ENCODE results near the gene CDKAL1. TPM values are rescaled to one million over a fixed set of nuclear protein-coding genes. Genes with fewer than 3 reads are reported as not detected.

Gene CDKAL1
- total and polyA plus RNA-seq, 2 of the 13 experiments (the other 11 are each of a cell fraction or from before 2014, with no cell fraction given): 9.5 to 27.7 TPM

DNA sequence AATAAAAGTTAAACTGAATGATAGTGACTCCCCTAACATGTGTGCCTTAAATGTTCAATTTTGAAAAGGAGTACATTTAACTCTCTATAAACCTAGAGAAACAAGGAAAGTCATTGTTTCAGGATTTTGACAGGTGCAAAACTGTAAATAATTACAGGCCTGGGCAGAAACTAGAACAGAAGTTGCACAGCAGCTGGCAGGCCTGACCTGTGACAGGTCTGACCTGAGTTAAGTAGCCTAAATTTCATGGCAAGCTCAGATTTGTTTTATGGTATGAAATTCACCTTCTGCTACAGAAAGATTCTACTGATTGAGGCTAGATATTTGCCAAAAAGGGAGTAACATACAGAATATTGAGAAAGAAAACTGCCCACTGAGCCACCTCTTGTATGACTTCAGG, 166.1 kb downstream of the CDKAL1 start:
- POLR2A ChIA-PET: no interaction called here

DNA sequence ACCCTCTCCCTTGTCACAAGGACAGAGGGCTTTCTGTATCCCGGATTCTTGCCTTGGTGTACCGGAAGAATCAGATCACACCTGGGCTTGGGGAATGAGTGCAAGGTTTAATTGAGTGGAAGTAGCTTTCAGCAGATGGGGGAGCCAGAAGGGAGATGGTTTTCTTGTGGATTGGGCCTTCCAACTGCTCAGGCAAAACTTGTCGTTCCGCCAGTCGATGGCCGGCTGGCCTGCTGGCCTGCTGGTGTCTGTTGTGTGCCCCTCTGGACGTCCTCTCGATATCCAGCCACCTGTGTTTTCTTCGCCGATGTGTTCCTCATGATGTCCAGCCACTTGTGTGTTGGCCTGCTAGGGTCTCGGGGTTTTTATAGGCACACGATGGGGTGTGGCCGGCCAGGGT, 168.1 kb downstream of the CDKAL1 start:
- Histone ChIP-seq H3K4me3 (replicated peaks in 1 of 3; ENCODE audit: insufficient read depth in 1 of 3, low read depth in 2 of 3, low read length in 3 of 3) (no peak overlapping the region), H3K36me3 (replicated peaks in 1 of 2; ENCODE audit: control insufficient read depth in 1 of 2, insufficient read depth in 2 of 2, low read length in 2 of 2) (no peaks in the 10 kb centered on the region), H3K4me1 (ENCODE audit: insufficient read depth, low read length) (peaks cover 20% of the 10 kb centered on the region), H3K27me3 (ENCODE audit: control insufficient read depth in 1 of 2, insufficient read depth in 2 of 2, low read length in 2 of 2) (no peaks in the 10 kb centered on the region), H2AFZ (ENCODE audit: low read length) (no peak overlapping the region), H3K9me3 (ENCODE audit: low read length) (no peaks in the 10 kb centered on the region), H3K79me2 (ENCODE audit: insufficient read depth, low read length) (no peaks in the 10 kb centered on the region), H4K20me1 (ENCODE audit: insufficient read depth, low read length) (no peaks in the 10 kb centered on the region), H3K4me2 (ENCODE audit: low read depth, low read length) (no peak overlapping the region), H3K9ac (ENCODE audit: insufficient read depth, low read depth, low read length) (no peak overlapping the region), H3K27ac (ENCODE audit: extremely low read length, insufficient read depth, low read length) (no peak overlapping the region)
- CTCF ChIA-PET (ENCODE audit: low intra/inter-chr PET ratio, low total read pairs): no interaction called here
- POLR2A ChIA-PET: no interaction called here
- no TSS peak for BruUV-seq (replicated peaks)
- 90% methylated on average over 13 of the region's 13 CpGs for WGBS (ENCODE audit: low lambda C conversion rate)
- in situ Hi-C loops (cut with HindIII; ENCODE audit: extremely low pct_ligation_motif_present, low pct_unique_long_range_greater_than_20kb) (no loop called here), intact Hi-C loops (cut with micrococcal nuclease; ENCODE audit: unreplicated experiment) (no loop called here)
- FAIRE-seq (no peak), DNase-seq (ENCODE audit: low spot score) (no peak), ATAC-seq (no peak)
- no peak for TF ChIP-seq KMT2A (CRISPR knock-in tag; IDR thresholded peaks at IDR 0.05)
- TF ChIP-seq, protein P1, sequence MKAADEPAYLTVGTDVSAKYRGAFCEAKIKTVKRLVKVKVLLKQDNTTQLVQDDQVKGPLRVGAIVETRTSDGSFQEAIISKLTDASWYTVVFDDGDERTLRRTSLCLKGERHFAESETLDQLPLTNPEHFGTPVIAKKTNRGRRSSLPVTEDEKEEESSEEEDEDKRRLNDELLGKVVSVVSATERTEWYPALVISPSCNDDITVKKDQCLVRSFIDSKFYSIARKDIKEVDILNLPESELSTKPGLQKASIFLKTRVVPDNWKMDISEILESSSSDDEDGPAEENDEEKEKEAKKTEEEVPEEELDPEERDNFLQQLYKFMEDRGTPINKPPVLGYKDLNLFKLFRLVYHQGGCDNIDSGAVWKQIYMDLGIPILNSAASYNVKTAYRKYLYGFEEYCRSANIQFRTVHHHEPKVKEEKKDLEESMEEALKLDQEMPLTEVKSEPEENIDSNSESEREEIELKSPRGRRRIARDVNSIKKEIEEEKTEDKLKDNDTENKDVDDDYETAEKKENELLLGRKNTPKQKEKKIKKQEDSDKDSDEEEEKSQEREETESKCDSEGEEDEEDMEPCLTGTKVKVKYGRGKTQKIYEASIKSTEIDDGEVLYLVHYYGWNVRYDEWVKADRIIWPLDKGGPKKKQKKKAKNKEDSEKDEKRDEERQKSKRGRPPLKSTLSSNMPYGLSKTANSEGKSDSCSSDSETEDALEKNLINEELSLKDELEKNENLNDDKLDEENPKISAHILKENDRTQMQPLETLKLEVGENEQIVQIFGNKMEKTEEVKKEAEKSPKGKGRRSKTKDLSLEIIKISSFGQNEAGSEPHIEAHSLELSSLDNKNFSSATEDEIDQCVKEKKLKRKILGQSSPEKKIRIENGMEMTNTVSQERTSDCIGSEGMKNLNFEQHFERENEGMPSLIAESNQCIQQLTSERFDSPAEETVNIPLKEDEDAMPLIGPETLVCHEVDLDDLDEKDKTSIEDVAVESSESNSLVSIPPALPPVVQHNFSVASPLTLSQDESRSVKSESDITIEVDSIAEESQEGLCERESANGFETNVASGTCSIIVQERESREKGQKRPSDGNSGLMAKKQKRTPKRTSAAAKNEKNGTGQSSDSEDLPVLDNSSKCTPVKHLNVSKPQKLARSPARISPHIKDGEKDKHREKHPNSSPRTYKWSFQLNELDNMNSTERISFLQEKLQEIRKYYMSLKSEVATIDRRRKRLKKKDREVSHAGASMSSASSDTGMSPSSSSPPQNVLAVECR (CRISPR knock-in tag; IDR thresholded peaks at IDR 0.05; ENCODE audit: borderline replicate concordance): no peak
- TF ChIP-seq FOSL1 (CRISPR knock-in tag; IDR thresholded peaks at IDR 0.05; ENCODE audit: borderline replicate concordance): no peak
- no peak for TF ChIP-seq NR3C1 (CRISPR knock-in tag; IDR thresholded peaks at IDR 0.05)
- TF ChIP-seq MED1 (CRISPR knock-in tag; IDR thresholded peaks at IDR 0.05): no peak
- TF ChIP-seq ZNF777 (CRISPR knock-in tag; IDR thresholded peaks at IDR 0.05): no peak
- TF ChIP-seq WIZ (CRISPR knock-in tag; IDR thresholded peaks at IDR 0.05): no peak
- no peak for TF ChIP-seq GTF2F1 (IDR thresholded peaks at IDR 0.05; ENCODE audit: low read length)
- no peak for TF ChIP-seq ZNF382 (CRISPR knock-in tag; IDR thresholded peaks at IDR 0.05; ENCODE audit: borderline replicate concordance)
- no peak for TF ChIP-seq KLF9 (CRISPR knock-in tag; IDR thresholded peaks at IDR 0.05; ENCODE audit: low read depth)
- TF ChIP-seq, protein P2, sequence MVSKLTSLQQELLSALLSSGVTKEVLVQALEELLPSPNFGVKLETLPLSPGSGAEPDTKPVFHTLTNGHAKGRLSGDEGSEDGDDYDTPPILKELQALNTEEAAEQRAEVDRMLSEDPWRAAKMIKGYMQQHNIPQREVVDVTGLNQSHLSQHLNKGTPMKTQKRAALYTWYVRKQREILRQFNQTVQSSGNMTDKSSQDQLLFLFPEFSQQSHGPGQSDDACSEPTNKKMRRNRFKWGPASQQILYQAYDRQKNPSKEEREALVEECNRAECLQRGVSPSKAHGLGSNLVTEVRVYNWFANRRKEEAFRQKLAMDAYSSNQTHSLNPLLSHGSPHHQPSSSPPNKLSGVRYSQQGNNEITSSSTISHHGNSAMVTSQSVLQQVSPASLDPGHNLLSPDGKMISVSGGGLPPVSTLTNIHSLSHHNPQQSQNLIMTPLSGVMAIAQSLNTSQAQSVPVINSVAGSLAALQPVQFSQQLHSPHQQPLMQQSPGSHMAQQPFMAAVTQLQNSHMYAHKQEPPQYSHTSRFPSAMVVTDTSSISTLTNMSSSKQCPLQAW (CRISPR knock-in tag; IDR thresholded peaks at IDR 0.05): no peak
- no peak for TF ChIP-seq MEIS2 (CRISPR knock-in tag; IDR thresholded peaks at IDR 0.05)
- TF ChIP-seq RCOR2 (CRISPR knock-in tag; IDR thresholded peaks at IDR 0.05): no peak

More for the DNA sequence above, 166.1 kb downstream of the CDKAL1 start:
- Histone ChIP-seq H3K4me1 (ENCODE audit: insufficient read depth, low read length) (no peaks in the 10 kb centered on the region), H3K9me3 (ENCODE audit: low read length) (no peaks in the 10 kb centered on the region), H2AFZ (ENCODE audit: low read length) (no peak overlapping the region), H3K4me2 (ENCODE audit: low read depth, low read length) (no peak overlapping the region), H3K36me3 (replicated peaks in 1 of 2; ENCODE audit: control insufficient read depth in 1 of 2, insufficient read depth in 2 of 2, low read length in 2 of 2) (no peaks in the 10 kb centered on the region), H3K9ac (ENCODE audit: insufficient read depth, low read depth, low read length) (no peak overlapping the region), H3K27ac (ENCODE audit: extremely low read length, insufficient read depth, low read length) (no peak overlapping the region), H3K27me3 (ENCODE audit: control insufficient read depth in 1 of 2, insufficient read depth in 2 of 2, low read length in 2 of 2) (no peaks in the 10 kb centered on the region), H3K4me3 (replicated peaks in 1 of 3; ENCODE audit: insufficient read depth in 1 of 3, low read depth in 2 of 3, low read length in 3 of 3) (no peak overlapping the region), H4K20me1 (ENCODE audit: insufficient read depth, low read length) (no peaks in the 10 kb centered on the region), H3K79me2 (ENCODE audit: insufficient read depth, low read length) (no peaks in the 10 kb centered on the region)
- TF ChIP-seq FLYWCH1 (CRISPR knock-in tag; IDR thresholded peaks at IDR 0.05) (no peak), IRF2 (CRISPR knock-in tag; IDR thresholded peaks at IDR 0.05) (no peak), TEAD2 (CRISPR knock-in tag; IDR thresholded peaks at IDR 0.05) (no peak)
- FAIRE-seq (no peak), DNase-seq (ENCODE audit: low spot score) (no peak), ATAC-seq (no peak)
- intact Hi-C loops (cut with micrococcal nuclease; ENCODE audit: unreplicated experiment): no loop called here
- in situ Hi-C loops (cut with HindIII; ENCODE audit: extremely low pct_ligation_motif_present, low pct_unique_long_range_greater_than_20kb): no loop called here
- CTCF ChIA-PET (ENCODE audit: low intra/inter-chr PET ratio, low total read pairs): no interaction called here
- BruUV-seq (replicated peaks): no TSS peak
